HG02642 (cell line): ENCODE measurements around the gene ATP6V0C.
"Not testable (repeated sequence)": the region's sequence is repeated elsewhere in the genome, so short reads cannot be mapped to it uniquely, and the experiment has no call there.

Source experiments
- ATAC-seq: cut with Tn5 transposase; IDR thresholded peaks from one replicate; pipeline ENCODE4 v1.9.1; 2021; ENCODE audit warnings: mild to moderate bottlenecking; ENCODE audit not compliant: unreplicated experiment, poor library complexity

ATP6V0C gene

DNA sequence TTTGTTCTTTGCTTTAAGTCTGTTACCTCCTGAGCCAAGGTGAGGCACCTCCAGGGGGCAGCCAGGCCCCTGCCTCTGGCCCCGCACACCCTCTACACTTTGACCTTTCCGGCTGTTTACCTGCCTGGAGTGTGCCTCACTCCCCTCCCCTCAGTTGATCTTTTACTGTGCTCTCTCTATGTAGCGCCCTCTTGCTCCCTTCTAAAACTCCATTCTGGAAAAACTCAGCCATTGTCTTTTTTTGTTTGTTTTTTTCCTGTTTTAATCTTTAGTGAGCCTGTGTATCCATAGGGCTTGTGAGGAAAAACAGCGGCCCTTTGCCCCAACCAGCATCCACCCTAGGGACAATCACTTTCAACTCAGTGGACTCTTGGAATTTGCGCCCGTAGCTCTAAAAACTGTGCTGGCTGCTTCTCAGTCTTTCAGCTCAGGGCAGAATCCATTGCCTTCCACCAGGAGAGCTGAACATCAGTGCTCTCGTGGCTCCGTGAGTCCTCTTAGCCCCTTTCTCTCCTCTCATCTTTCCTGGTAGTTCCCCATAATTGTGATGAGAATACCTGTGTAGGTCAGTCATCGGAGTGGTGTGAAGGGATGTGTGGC, 10.7 kb downstream of the ATP6V0C start:
- ATAC-seq = no peak

DNA sequence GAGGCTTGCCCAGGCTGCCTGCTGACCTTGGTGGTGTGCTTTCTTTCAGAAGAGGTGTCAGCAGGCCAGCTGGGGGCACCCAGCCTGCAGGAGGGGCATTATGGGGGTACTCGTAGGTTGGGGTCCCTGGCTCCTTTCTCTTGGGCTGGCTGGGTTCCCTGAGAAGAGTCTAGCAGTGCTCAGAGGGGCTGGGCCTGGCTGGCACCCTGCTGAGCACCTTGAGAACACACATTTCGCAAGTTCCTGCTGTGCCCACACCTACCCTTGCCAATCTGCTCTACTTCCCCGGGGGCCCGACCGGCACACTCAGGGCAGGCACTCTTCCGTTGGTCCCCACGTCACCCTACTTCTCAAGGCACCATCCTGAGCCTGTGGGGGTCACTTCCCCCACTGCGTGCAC, 12.4 kb downstream of the ATP6V0C start:
- no peak for ATAC-seq

DNA sequence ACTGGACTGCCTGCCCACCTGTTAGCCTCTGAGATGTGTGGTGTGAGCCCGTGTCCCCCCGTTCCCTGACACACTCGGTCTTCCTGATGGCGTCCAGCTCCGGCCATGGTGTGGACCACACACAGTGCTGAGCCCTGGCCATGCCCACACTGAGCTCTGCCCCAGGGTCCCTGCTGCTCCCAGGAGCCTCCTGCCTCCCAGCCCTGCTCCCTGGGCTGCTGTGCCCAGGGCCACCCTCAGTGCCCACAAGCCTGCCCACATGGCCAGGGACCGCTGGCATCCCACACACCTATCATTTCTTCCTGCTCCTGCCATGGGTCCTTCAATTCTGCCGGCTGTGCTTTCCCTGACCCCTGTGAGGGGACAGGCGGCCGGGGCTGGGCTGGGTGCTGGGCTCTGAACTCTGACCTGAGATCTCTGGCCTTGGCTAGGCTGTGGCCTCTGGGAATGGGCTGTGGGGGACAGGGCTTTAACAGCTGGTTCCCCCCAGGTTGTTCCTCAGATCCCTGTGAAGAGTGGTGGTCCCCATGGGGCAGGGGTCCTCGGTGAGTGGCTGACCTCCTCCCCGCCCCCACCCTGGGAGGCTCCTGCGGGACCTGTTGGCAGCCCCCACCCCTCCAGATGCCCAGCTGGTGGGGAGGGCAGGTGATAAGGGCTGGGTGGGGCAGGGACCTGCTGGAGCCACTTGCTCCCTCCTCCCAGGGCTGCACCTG, 13.5 kb downstream of the ATP6V0C start:
- no peak for ATAC-seq

DNA sequence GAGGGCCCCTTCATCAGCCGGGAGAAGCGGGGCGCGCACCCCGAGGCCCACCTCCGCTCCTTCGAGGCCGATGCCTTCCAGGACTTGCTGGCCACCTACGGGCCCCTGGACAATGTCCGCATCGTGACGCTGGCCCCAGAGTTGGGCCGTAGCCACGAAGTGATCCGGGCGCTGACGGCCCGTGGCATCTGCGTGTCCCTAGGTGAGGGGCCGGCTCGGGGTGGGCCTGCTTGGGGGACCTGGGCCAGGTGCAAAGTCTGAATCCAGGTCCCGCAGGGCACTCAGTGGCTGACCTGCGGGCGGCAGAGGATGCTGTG, 14.0 kb downstream of the ATP6V0C start:
- ATAC-seq = no peak

- ATAC-seq = no peak
These were observed 14.7 kb downstream of the ATP6V0C start for GRCh38 chr16:2528161-2529060.

- ATAC-seq = no peak
These were observed 15.5 kb downstream of the ATP6V0C start for GRCh38 chr16:2529061-2529931.

- no peak for ATAC-seq
These were observed 16.3 kb downstream of the ATP6V0C start for GRCh38 chr16:2529961-2530628.

GRCh38 chr16:2530629-2531318, 17.0 kb downstream of the ATP6V0C start:
- ATAC-seq = no peak

GRCh38 chr16:2531371-2531695, 17.6 kb downstream of the ATP6V0C start, which contains the start of gene CEMP1:
TSS of gene CEMP1 (minus strand) at chr16:2531408. CDS start at chr16:2531073, 335 bp downstream.
- ATAC-seq = peak; percentile 2

GRCh38 chr16:2531696-2532493, 18.1 kb downstream of the ATP6V0C start:
- ATAC-seq = peak; percentile 85

DNA sequence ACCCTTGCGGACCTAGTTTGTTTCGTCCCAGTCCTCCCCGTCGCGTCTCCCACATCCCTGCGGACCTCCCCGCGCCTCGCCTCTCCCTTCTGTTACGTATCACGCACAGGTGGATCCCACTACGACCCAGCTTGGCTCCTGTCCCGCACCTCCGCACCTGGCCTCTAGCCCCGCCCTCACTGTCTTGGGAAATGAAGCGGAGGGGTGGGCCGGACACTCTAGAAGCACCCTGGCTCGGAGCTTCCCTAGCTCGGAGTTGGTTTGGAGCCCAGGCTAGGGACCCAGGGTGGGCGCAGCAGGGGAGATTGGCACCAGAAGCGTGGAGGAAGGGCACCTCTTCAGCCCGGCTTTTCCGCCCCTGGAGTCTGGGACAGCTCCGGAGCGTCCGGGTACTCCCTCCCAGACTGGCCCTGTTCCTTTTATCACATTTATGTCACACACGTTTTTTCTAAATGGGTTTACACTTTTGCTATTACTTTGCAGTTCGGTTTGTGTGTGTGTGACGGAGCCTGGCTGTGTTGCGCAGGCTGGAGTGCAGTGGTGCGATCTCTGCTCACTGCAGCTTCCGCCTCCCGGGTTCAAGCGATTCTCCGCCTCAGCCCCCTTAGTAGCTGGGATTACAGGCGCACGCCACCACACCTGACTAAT, 18.9 kb downstream of the ATP6V0C start:
- ATAC-seq = no peak

GRCh38 chr16:2533142-2533755, 19.5 kb downstream of the ATP6V0C start:
- ATAC-seq = not testable (repeated sequence)

GRCh38 chr16:2533912-2534311, 20.2 kb downstream of the ATP6V0C start:
- ATAC-seq = no peak

GRCh38 chr16:2534335-2534734, 20.6 kb downstream of the ATP6V0C start:
- not testable (repeated sequence) for ATAC-seq

DNA sequence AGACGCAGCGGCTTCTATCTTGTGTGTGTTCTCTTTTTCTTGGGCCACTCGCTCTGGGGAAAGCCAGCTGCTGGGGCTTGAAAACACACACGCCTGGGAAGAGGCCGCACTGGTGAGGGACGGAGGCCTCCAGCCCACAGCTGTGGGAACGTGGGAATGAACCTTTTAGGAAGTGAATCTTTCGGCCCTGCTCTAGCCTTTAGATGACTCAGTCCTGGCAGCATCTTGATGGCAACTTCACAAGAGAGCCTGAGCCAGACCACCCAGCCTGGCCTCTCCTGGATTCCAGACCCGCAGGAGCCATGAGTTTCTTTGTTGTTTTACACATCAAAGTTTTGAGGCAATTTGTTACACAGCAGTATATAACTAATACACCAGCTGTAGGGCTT, 21.9 kb downstream of the ATP6V0C start:
- no peak for ATAC-seq

GRCh38 chr16:2537451-2538379, 24.0 kb downstream of the ATP6V0C start, which contains the start of gene PDPK1:
TSS of gene PDPK1 (plus strand) at chr16:2538021. CDS start at chr16:2538113, 92 bp downstream.
- ATAC-seq = peak; percentile 91
